GM18907 (cell line): Measurements from ENCODE around the gene TPRA1.

Source experiments
- ATAC-seq: cut with Tn5 transposase; IDR thresholded peaks from one replicate; pipeline ENCODE4 v1.9.1; 2021; ENCODE audit warnings: mild to moderate bottlenecking, moderate library complexity; ENCODE audit not compliant: unreplicated experiment

The TPRA1 gene

DNA sequence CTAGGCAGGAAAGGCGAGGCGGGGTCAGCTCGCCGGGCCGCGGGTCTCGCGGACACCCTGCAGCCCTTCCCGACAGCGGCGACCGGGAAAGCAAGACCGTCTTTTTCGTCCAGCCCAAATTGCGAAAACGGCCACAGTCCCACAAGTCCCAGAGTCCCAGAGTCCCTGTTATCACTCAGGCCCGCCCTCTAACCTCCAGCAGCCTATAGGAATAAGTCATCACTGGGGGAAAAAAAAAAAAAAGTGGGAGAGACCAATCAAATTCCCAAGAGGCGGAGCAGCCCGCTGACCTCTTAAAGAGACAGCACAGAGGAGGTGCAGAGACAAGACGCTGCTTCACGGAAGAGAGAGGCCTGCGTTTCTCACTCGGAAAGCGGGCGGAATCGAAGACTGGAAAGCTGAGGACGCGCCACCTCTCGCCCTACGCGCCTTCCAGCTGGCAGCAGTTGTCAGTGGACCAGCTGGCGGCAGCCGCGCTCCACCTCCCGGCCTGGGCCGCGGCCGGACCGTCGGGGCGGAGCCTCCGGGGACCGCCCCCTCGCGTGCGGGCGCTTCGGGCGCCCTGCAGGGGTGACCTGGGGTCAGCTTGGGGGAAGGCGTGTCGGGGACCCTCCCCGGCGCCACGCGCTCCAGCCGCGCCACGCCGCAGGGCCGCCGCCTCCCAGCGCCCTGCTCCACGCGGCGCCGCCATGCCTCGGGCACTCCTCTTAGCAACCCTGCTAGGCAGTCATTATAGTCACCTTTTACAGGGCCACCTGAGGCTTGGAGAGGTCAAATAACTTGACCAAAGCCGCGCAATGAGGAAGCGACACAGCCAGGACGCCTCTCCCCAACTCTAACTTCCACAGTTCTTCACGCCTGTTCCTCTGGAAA lies at the start of gene TPRA1:
TSS of gene TPRA1 (minus strand) at position 141 of the 873 bp plus-strand sequence. CDS start 10,587 bp downstream, outside the sequence.
- ATAC-seq = peak; percentile 80

DNA sequence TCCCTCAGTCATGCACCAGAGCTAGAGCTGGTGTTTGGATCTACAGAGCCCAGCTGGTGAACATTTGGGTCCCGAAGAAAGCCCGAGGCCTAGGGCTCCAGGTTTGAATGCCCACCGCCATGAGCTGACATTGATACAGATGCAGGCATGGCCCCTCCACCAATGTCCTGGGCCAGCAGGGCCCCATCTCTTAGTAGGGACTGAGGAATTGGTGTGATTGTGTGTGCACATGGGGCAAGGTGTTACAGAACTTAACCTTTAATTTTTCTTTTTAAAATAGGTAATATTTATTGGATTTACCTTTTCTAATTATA lies 49.5 kb upstream of the TPRA1 start:
- ATAC-seq = no peak

DNA sequence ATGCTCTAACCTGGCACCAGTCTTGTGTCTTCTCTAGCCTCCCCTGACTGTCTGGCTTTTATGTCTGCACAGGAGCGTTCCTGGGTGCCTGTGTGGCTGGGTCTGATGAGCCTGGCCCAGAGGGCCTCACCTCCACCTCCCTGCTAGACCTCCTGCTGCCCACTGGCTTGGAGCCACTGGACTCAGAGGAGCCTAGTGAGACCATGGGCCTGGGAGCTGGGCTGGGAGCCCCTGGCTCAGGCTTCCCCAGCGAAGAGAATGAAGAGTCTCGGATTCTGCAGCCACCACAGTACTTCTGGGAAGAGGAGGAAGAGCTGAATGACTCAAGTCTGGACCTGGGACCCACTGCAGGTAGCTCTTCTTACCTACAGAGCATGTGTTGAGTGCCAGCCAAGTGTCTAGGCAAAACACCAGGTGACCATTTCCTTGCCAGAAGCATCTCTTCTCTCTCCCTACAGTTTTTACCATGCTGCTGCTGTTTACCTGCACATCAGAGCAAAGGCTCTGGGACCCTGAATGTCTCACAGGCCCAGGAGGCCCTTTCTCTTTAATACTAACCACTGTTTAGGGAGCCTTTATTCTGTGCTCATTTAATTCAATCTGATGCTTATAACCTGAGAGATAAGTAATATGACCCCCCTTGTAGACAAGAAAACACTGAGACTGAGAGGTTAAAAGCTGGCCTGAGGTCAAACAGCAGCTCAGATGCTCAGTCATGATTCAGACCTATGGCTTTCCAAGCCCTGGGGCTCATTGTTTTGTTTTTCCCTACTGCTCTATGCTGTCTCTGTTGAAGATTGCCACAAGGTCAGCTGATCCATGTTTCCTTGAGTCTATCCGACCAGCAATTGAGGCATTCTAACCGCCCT lies 48.9 kb upstream of the TPRA1 start:
- ATAC-seq = no peak

DNA sequence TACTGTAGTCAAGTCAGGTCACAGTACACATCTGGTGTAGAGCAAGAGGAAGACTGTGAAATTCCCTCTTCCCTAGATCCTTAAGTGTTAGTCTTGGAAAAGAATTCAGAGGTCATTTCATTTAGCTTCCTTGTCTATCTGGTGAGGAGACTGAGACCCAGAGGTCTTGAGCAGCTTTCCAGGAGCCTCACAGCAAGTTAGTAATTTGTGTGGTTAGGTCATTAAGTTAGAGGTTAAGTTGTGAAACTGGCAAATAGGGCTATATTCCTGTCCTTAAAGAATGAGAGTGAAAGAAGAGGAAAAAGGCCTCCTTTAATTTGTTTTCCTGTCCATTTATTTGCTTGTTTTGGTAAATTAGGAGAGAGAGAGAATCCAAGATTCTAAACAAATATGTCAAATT lies 47.4 kb upstream of the TPRA1 start:
- no peak for ATAC-seq

DNA sequence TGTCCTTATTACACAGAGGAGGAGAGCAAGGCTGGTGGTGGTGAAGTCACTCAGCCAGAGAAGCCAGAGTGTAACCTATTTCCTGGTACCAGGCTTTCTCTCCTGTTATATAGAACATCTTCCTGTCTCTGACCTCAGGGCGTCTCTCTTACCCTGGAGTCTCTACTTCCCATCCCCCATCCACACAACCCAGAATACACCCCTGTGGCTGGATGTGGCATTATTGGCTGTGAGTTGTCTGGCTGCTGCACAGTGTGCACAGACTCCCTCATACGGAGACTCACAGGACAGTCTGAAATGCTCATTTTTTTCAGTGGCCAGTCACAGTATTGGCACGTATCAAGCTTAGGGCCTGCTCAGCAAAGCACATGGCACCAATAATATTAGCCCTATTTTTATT lies 47.0 kb upstream of the TPRA1 start:
- no peak for ATAC-seq

DNA sequence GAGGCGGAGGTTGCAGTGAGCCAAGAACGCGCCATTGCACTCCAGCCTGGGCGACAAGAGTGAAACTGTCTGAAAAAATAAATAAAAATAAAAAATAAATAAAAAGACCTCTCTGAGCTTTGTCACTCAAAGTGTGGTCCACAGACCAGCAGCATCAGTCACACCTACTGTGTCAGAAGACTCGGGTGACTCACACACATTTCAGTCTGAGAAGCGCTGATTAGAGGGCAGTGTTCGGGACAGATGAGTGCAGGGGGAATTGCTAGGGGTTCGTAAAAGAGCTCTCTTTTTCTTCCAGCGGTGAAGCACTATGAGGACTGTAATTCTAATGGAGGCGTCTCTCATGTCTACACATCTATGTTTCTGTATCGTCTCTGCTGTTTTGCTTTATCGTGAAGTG lies 44.1 kb upstream of the TPRA1 start:
- no peak for ATAC-seq

DNA sequence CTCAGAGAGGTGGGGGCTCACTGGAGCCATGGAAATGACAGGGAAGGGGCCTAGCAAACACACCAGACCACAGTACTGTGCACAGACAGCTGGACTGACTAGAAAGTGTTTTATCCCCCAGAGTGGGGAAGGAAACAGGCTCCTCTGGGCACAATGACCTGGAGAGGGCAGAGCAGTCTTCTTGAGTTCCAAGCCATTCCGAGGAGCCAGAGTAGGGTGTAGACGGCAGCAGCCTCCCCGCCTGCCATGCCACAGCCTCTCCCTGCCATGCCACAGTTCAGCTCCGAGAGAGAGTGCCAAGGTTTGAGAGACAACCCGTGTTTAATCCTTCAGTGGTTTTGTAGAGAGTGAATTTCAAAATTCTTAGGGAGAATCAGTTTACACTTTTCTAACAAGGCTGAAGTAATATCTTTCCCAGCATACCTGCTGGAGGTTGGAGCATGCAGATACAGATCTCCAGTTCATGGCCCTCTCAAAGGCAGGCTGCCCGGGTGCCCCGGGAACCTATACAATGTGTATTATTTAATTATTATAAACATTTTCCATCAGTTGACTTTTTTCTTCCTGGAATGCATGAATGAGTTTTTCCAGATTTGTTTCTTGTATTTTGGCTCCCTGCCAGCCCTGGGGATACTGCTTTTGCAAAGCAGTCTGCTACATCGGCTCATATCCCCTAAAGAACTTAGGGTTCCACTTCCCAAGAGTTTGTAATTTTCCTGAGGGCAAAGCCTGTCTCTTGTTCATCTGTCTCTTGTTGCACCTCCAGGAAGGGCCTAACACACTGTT lies 41.7 kb upstream of the TPRA1 start:
- no peak for ATAC-seq

DNA sequence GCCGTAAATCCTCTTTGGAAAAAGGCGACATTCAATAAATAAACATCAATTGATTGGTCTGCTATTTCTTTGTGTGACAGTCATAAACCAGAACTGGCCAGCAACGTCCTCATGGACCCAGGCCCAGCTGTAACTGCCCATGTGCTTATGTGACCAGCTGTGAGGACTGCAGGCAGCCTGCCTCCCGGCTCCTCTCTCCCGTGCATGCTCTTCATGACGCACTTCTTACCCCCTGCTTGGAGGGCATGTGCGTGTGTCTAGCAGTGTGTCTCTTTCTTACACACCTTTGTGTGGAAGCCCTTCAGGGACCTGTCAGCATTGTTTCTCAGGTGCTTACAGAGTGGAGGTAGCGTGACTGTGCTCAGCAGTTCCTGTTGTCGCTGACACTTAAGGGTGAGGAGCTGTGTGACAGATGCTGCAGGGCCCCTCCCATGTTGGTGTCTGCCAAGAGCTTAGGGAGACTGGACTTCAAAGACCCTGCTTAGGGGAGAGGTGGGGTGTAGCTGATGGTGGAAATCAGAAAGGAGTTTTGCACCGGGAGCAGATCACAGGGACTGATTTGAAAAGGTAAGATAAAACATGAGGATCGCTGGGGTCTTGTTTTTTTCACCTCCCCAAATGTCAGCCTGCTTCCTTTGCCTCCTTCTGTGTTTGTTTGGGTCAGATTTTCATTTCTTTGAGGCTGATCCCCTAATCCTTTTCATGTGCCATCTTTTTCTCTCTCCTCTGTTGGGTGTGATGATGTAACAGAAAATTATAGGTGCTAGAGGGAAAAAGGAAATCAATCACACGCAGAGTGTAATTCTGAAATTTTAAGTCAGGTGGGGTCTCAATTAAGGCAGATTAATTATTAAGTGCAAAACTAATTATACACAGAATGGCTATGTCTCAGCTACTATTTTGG lies 40.5 kb upstream of the TPRA1 start:
- no peak for ATAC-seq

DNA sequence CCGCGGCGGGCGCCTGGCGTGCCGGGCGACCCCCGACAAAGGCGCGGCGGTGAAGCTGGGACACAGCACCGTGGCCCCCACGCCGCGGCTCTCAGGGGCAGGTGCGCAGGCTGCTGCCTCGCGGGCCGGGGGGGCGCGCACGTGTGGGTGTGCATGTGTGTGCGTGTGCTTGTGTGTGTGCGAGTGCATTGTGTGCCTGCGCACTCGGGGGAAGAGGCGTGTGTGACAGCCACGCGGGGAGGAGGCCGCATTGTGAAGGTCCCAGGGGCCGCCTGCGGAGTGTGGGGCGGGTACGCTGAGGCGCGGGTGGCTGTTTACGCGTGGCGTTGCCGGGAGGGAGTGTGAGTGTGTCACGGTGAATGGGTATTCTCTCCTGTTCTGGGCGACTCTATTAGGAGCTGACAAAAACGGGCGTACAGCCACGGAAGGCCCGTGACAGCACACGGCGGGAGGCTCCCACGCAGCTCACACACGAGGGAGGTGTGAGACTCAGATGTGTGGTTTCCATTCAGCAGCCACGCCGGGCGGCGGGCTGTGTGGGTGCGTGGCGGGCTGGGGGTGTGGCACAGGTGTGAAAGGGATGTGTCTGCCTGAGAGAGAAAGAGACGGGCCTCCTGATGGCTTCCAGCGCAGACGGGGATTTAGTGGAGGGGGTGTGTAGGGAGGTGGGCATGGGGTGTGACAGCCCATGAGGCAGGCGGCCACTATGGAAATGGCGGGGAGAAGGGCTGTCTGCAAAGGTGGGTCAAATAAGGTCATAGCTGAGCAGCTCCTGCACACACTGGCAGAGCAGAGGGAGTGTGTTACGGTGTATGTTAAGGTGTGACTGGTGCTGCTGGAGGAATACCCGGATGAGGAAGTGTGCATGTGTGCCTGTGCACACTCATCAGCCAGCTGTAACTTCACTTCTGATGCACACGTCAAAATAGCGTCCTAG lies 39.2 kb upstream of the TPRA1 start:
- ATAC-seq = no peak

DNA sequence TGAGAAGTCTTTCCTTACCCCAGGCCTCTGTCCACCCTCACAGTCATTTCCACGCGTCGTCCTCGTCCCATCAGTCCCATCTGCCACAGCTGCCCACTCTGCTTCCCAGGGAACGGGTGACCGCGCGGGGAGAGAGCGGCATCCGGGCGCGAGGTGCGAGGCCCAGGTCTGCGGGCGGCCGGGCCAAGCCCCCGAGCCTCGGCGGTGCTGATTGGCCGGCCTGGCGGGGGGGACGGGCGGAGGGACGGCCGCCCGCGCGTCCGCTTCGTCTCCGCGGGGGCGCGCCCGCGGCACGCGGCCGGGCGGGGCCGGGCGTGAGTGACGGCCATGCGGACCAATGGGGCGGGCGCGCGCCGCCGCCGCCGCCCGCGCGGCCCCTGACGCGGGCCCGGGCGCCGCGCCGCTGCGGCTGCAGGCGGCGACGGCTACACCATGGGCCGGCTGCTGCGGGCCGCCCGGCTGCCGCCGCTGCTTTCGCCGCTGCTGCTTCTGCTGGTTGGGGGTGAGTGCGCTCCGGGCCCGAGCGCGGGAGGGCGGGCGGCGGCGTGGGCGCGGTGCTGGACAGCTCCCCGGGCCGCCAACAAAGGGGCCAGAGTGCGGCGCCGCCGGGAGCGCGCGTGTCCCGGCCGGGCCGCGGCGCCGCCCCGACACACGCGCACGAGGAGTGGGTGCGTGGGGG lies 38.4 kb upstream of the TPRA1 start, which contains the start of gene PODXL2:
TSS of gene PODXL2 (plus strand) at position 398 of the 679 bp plus-strand sequence. CDS start at position 433, 35 bp downstream.
- ATAC-seq = no peak

DNA sequence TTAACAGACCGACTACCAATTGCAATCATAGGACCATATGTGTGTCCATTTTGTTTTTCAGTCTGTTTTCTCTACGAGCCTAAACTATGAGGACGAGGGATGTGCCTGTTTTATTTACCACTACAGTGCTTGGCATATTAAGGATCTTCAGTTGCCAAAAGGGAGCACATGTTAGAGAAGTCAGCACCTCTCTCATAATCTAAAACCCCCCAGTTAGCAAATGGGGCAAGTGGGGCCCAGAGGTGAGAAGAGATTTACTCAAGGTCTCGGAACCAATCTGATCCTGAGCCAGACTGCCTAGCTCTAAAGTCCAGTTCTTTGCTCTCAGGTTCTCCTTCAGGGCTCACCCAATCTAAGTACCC lies 37.9 kb upstream of the TPRA1 start:
- ATAC-seq = no peak

DNA sequence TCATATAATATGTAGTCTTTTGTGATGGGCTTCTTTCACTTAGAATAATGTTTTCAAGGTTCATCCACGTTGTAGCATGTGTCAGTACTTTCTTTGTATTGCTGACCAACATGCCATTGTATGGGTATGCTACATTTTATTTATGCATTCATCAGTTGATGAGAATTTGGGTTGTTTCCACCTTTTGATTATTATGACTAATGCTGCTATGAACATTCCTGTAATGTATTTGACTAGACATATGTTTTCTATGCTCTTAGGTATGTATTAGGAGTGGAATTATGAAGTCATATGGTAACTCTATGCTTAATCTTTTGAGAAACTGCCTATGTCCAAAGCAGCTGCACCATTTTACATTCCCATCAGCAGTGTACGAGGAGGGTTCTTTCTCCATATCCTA lies 35.3 kb upstream of the TPRA1 start:
- ATAC-seq = no peak

DNA sequence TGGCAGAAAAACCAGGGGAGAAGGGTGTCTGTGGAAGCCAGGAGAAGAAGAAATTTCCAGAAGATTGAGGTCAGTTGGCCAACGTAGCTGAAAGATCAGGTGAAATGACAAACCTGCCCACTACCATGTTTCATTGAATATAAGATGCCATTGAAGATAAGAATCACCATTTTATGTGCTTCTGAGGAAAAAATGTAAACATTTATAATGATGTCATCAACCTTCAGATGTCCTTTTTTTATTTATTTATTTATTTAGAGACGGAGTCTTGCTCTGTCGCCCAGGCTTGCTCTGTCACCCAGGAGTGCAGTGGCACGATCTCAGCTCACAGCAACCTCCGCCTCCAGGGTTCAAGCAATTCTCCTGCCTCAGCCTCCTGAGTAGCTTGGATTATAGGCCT lies 33.5 kb upstream of the TPRA1 start:
- ATAC-seq = no peak

DNA sequence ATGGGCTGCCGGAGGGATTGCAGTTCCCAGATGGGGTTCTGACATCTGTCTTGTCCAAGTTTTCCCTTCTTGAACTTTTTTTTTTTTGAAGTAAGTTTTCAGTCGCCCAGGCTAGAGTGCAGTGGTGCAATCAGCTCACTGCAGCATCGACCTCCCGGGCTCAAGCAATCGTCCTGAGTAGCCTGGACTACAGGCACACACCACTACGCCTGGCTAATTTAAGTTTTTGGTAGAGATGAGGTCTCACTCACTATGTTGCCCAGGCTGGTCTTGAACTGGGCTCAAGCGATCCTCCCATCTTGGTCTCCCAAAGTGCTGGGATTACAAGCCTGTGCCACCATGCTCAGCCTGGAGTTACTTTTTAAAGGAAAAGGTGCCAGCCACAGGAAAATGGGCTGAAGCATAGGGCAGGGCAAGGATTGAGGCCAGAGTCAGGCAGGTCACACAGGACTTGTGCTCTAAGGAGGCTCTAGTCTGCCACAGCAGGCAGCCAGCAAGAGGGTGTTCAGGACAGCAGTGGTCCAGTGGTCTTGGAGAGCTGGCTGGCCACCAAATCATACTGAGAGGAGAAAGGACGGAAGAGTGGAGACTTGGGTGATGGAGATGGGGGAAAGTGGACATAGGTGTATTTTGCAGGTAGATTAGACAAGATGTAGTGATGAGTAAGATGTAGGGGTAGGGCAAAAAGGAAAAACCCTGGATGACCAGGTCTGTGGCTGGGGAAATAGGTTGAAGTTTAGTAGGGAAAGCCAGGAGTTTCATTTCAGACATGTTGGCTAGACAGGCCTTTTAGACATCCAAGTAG lies 32.4 kb upstream of the TPRA1 start:
- ATAC-seq = no peak

DNA sequence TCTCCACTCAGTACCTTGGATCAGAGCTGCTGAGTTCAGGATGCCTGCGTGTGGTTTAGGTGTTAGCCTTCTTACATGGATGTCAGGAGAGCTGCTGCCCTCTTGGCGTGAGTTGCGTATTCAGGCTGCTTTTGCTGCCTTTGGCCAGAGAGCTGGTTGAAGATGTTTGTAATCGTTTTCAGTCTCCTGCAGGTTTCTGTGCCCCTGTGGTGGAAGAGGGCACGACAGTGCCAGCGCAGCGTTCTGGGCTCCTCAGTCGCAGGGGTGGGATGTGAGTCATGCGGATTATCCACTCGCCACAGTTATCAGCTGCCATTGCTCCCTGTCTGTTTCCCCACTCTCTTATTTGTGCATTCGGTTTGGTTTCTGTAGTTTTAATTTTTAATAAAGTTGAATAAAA lies 31.5 kb upstream of the TPRA1 start:
- no peak for ATAC-seq

DNA sequence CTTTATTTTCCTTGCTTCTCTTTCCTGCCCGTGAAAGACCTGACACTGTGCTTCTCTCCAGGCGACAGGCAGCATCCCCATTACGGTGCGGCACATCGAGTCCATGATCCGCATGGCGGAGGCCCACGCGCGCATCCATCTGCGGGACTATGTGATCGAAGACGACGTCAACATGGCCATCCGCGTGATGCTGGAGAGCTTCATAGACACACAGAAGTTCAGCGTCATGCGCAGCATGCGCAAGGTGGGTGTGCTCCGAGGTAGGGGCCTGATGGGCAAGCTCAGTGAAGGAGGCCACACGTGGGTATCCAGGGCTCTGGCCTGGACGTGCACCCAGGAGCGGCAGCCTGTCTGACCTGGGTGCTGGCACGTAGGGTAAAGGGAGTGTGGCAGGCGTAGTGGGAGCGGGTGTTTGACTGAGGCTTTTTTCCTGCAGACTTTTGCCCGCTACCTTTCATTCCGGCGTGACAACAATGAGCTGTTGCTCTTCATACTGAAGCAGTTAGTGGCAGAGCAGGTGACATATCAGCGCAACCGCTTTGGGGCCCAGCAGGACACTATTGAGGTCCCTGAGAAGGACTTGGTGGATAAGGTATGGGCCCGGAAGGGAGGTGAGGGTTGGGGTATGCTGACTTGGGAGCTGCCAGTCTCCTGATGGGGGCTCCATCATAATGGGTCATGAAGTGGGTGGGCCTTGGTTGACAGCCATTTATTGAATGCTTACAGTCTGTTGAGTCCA lies 30.3 kb upstream of the TPRA1 start:
- no peak for ATAC-seq

DNA sequence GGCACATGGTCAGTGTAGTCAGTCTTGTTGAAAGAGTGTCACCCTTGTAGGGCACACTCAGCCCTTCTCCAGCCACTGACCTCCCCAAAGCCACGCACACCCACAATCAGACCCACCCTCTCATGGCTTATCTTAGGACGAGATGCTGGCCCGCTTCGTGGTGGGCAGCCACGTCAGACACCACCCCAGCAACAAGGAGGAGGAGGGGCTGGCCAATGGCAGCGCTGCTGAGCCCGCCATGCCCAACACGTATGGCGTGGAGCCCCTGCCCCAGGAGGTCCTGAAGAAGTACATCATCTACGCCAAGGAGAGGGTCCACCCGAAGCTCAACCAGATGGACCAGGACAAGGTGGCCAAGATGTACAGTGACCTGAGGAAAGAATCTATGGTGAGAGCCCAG lies 28.4 kb upstream of the TPRA1 start:
- ATAC-seq = no peak
